ENCODE data around the gene TCEANC. TPM values are rescaled to one million over a fixed set of nuclear protein-coding genes. Genes with fewer than 3 reads are reported as not detected.

TCEANC gene
- total RNA-seq, 1 donor: 6.2 TPM

- H3K4me2 ChIP-seq (ENCODE audit: insufficient read depth, low read length): no peak overlapping the region
- no peak overlapping the region for H3K27ac ChIP-seq (ENCODE audit: low read depth, low read length)
- H3K36me3 ChIP-seq (ENCODE audit: insufficient read depth, low read length): no peaks in the 10 kb centered on the region
- no peak for DNase-seq (ENCODE audit: insufficient read length, low spot score, missing footprints)
- H3K27me3 ChIP-seq (ENCODE audit: insufficient read depth, low read length): no peaks in the 10 kb centered on the region
- H3K4me3 ChIP-seq (ENCODE audit: insufficient read depth, low read length): no peak overlapping the region
- peaks cover 18% of the 10 kb centered on the region for H3K4me1 ChIP-seq (ENCODE audit: insufficient read depth, low read length)
- H2AFZ ChIP-seq (ENCODE audit: low read length): no peak overlapping the region
- no peaks in the 10 kb centered on the region for H3K9me3 ChIP-seq (ENCODE audit: low read depth, low read length)
- peaks cover 94% of the 10 kb centered on the region for H3K79me2 ChIP-seq (ENCODE audit: insufficient read depth, low read length)
- peaks cover 66% of the 10 kb centered on the region for H4K20me1 ChIP-seq (ENCODE audit: insufficient read depth, low read length)
- TF ChIP-seq, protein P1, sequence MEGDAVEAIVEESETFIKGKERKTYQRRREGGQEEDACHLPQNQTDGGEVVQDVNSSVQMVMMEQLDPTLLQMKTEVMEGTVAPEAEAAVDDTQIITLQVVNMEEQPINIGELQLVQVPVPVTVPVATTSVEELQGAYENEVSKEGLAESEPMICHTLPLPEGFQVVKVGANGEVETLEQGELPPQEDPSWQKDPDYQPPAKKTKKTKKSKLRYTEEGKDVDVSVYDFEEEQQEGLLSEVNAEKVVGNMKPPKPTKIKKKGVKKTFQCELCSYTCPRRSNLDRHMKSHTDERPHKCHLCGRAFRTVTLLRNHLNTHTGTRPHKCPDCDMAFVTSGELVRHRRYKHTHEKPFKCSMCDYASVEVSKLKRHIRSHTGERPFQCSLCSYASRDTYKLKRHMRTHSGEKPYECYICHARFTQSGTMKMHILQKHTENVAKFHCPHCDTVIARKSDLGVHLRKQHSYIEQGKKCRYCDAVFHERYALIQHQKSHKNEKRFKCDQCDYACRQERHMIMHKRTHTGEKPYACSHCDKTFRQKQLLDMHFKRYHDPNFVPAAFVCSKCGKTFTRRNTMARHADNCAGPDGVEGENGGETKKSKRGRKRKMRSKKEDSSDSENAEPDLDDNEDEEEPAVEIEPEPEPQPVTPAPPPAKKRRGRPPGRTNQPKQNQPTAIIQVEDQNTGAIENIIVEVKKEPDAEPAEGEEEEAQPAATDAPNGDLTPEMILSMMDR (IDR thresholded peaks at IDR 0.05; ENCODE audit: extremely low read depth, low read depth, low read length): no peak
Measured at GRCh38 chrX:13699183-13699826, 46.4 kb downstream of the TCEANC start.

DNA sequence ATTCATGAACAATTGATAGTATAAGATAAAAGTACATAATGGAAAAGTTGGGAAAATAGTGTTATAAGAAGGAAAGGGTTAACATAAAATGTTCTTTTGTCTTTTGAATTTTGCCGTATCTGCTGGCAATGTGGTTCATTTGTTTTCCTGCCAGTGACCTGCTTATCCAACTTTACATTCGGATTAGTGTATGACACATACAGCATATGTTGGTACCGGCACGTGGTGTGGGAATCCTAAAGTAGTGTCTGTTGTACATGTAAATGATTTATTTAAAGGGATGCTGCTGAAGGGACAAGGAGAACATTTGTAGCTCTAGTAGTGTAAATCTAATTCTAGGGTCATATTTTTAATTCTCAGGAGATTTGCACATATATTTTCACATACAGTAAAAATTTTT, 47.4 kb downstream of the TCEANC start:
- H3K36me3 ChIP-seq (ENCODE audit: insufficient read depth, low read length): no peaks in the 10 kb centered on the region

GRCh38 chrX:13702111-13702789, 49.3 kb downstream of the TCEANC start:
- Histone ChIP-seq H3K27me3 (ENCODE audit: insufficient read depth, low read length) (no peaks in the 10 kb centered on the region), H3K27ac (ENCODE audit: low read depth, low read length) (no peak overlapping the region), H2AFZ (ENCODE audit: low read length) (no peak overlapping the region), H3K9me3 (ENCODE audit: low read depth, low read length) (no peaks in the 10 kb centered on the region), H3K79me2 (ENCODE audit: insufficient read depth, low read length) (peaks cover 87% of the 10 kb centered on the region), H3K4me2 (ENCODE audit: insufficient read depth, low read length) (no peak overlapping the region), H3K36me3 (ENCODE audit: insufficient read depth, low read length) (no peaks in the 10 kb centered on the region), H3K4me3 (ENCODE audit: insufficient read depth, low read length) (no peak overlapping the region), H4K20me1 (ENCODE audit: insufficient read depth, low read length) (peaks cover 55% of the 10 kb centered on the region), H3K4me1 (ENCODE audit: insufficient read depth, low read length) (peaks cover 17% of the 10 kb centered on the region)
- no peak for DNase-seq (ENCODE audit: insufficient read length, low spot score, missing footprints)
- TF ChIP-seq, protein P1 (IDR thresholded peaks at IDR 0.05; ENCODE audit: extremely low read depth, low read depth, low read length): no peak

More for the DNA sequence above, 47.4 kb downstream of the TCEANC start:
- Histone ChIP-seq H3K27ac (ENCODE audit: low read depth, low read length) (no peak overlapping the region), H3K9me3 (ENCODE audit: low read depth, low read length) (no peaks in the 10 kb centered on the region), H3K4me3 (ENCODE audit: insufficient read depth, low read length) (no peak overlapping the region), H3K79me2 (ENCODE audit: insufficient read depth, low read length) (peaks cover 87% of the 10 kb centered on the region), H2AFZ (ENCODE audit: low read length) (no peak overlapping the region), H3K4me1 (ENCODE audit: insufficient read depth, low read length) (peaks cover 17% of the 10 kb centered on the region), H3K4me2 (ENCODE audit: insufficient read depth, low read length) (no peak overlapping the region), H3K27me3 (ENCODE audit: insufficient read depth, low read length) (no peaks in the 10 kb centered on the region), H4K20me1 (ENCODE audit: insufficient read depth, low read length) (peaks cover 60% of the 10 kb centered on the region)
- TF ChIP-seq, protein P1 (IDR thresholded peaks at IDR 0.05; ENCODE audit: extremely low read depth, low read depth, low read length): no peak
- DNase-seq (ENCODE audit: insufficient read length, low spot score, missing footprints): no peak

GRCh38 chrX:13703135-13703534, 50.2 kb downstream of the TCEANC start:
- H3K4me1 ChIP-seq (ENCODE audit: insufficient read depth, low read length): peaks cover 17% of the 10 kb centered on the region
- H3K9me3 ChIP-seq (ENCODE audit: low read depth, low read length): no peaks in the 10 kb centered on the region
- H3K36me3 ChIP-seq (ENCODE audit: insufficient read depth, low read length): no peaks in the 10 kb centered on the region
- peaks cover 86% of the 10 kb centered on the region for H3K79me2 ChIP-seq (ENCODE audit: insufficient read depth, low read length)
- H3K27ac ChIP-seq (ENCODE audit: low read depth, low read length): no peak overlapping the region
- TF ChIP-seq, protein P1 (IDR thresholded peaks at IDR 0.05; ENCODE audit: extremely low read depth, low read depth, low read length): no peak
- peaks cover 50% of the 10 kb centered on the region for H4K20me1 ChIP-seq (ENCODE audit: insufficient read depth, low read length)
- H2AFZ ChIP-seq (ENCODE audit: low read length): no peak overlapping the region
- no peak overlapping the region for H3K4me3 ChIP-seq (ENCODE audit: insufficient read depth, low read length)
- no peak overlapping the region for H3K4me2 ChIP-seq (ENCODE audit: insufficient read depth, low read length)
- DNase-seq (ENCODE audit: insufficient read length, low spot score, missing footprints): no peak
- no peaks in the 10 kb centered on the region for H3K27me3 ChIP-seq (ENCODE audit: insufficient read depth, low read length)

Data from osteoblast (primary cell).